HL-60/S4 treated with retinoic acid at 250 ng/mL for 4 days and 3 days (cell line): ENCODE measurements around the gene KRT81.

Experiments
- in situ Hi-C: fragments of 300-500 bp; cut with MboI; formaldehyde crosslinking; loops from 2 replicates; pipeline ENCODE4 v1.7.0; 2022; ENCODE audit warnings: low sequenced_read_pairs

Gene KRT81

GRCh38 chr12:52291267-52291935, at the start of gene KRT81:
Gene KRT81, minus strand, starts transcription at chr12:52291534. Its CDS starts 69 bp downstream, at chr12:52291465.
- in situ Hi-C loops, result no loop called here

DNA sequence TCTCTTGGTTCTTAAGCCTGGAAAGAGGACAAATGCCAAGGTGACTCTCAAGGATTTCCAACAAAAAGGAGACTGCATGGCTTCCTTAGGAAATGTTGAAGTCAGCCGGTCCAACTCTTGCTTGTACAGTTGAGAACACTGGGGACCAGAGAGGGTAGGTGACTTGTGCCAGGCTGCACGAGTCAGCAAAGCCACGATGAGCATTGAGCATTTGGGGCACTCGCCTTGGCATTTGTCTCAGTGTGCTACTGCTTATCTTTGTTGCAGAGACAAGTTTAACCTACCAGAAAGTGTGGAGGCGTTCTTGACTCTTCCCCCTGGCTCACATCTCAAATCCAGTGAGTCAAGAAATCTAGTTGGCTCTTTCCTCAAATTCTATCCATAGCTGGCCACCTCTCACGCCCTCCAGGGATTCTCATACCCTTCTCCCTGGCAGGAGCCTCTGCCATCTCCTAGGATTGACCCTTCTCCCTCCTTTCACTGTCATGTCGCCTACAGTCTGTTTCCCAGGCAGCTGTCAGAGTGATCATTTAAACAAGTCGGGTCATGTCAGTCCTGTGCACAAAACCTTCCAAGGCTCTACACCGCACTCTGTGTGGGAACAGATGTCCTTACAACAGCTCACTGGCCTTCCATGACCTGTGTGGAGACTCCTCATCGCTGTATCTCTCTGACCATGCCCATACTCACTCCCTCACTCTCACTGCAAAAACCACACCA, 47.1 kb upstream of the KRT81 start:
- in situ Hi-C loops, result no loop called here

DNA sequence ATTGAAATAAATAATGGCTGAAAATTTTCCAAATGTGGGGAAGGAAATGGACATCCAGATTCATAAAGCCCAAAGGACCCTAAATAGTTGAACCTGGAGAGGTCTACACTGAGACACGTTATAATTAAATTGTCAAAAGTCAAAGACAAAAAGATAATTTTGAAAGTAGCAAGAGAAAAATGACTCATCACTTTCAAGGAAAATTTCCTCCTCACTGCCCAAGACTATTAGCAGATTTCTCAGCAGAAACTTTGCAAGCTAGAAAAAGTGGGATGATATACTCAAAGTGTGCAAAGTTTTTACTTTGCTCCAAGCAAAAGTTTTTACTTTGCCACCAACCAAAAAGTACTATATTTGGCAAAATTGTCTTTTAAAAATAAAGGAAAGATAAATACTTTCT, 45.7 kb upstream of the KRT81 start:
- in situ Hi-C loops, result no loop called here

DNA sequence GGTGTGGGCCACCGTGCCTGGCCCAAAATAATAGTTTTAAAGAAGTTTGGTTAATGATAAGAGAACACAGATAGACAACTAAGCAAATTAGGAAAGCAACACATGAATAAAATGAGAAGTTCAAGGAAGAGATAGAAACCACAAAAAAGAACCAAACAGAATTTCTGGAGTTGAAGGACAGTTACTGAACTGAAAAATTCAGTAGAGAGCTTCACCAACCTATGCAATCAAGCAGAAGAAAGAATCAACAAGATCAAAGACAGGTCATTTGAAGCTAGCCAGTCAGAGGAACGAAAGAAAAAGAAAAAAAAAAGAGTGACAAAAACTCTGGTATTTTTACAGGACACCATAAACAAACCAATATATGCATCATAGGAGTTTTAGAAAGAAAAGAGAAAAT, 45.3 kb upstream of the KRT81 start:
- in situ Hi-C loops, result no loop called here

DNA sequence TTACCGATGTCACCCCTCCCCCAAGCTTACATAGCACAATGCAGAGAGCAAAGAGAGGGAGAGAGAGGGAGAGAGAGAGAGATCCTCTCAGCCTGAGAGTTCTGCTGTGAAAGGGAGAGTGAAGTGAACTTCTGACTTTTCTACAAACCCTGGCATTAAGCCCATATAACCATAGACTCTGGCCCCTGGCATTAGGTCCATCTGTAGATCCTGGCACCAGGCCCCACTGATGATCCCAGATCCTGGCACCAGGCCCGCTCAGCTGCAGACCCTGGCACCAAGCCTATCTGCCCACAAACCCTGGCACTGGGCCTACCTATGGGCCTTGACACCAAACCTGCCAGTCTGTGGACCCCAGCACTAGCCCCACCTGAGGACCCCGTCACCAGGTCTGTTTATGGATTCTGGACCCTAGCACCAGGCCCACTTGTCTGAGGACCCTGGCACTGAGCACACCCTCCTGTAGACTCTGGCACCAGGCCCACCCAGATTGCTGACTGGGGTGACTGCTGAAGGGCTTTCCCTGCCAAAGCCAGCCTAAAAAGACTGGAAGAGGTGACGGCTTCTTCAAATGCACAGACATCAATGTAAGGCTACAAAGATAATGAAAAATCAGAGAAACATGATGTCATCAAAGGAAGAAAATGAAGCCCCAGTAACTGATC, 44.4 kb upstream of the KRT81 start:
- in situ Hi-C loops, result no loop called here

GRCh38 chr12:52334185-52334584, 42.9 kb upstream of the KRT81 start:
- in situ Hi-C loops, result no loop called here

DNA sequence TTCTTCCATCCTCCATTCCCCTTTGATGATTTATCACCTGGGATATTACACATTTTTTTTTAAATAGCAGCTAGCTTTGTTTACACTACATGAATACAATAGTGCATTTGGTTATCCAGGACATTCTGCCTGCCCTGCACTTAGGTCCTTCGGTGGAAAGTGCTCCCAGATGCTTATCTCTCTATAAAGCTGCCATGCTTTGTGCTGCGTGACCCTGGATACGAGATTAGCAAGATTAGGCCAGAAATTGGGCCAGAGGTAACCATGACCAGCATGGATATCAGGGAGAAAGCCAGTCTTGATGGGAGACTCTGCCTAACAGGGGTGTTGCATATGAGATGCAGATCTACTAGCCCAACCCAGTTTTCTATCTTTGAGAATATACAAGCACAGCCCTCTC, 42.0 kb upstream of the KRT81 start:
- in situ Hi-C loops, result no loop called here

- in situ Hi-C loops, result no loop called here
Observed at GRCh38 chr12:52332381-52332780, 41.0 kb upstream of the KRT81 start.

GRCh38 chr12:52331833-52332232, 40.5 kb upstream of the KRT81 start:
- in situ Hi-C loops, result no loop called here

DNA sequence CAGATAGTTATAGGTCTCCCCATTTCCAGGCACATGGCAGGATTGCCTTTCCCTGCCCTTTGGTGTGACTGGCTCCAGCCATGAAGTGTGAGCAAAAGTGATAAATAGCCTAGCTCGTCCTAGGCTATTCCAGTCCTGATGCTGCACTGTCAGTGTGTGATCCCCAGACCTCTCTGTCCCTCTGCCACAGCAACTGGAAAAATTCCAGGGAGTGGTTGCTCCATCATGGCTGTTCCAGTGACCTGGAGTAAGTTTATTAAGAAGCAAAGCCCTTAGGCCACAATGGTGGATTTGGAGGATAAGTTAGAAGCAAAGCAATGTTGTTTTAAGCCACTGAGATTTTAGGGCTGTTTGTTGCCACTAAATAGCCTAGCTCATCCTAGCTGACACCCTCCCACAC, 39.7 kb upstream of the KRT81 start:
- in situ Hi-C loops, result no loop called here

DNA sequence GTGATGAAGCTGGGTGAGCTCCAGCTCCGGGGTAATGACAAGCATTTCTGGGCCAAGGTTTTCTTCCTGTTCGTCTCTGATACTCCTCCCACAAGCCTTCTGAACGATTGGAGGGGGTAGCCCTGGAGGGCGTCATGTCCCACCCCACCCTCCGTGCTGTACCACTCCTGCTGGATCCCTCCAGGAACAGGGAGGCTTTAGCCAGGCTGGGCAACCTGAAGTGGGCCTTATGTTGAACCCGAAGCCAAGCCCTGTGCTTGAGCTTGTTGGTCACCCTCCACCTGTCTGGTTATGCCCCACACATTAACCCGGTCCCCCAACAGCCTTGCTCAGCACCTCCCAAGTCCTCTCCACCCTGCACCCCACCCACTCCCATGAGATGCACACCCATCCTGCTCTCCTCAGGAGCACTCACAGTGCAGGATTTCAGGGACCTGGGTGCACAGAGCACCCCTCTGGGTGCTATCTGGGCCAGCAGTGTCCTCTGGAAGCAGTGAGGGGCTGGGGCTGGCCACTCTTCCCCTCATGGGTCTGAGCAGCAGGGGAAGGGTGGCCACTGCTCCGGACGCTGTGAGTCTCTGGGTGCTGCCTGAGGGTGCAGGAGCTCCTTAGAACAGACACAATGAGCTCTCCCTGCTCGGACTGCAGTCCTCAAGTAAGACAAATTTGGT, 36.6 kb upstream of the KRT81 start:
- in situ Hi-C loops, result no loop called here

DNA sequence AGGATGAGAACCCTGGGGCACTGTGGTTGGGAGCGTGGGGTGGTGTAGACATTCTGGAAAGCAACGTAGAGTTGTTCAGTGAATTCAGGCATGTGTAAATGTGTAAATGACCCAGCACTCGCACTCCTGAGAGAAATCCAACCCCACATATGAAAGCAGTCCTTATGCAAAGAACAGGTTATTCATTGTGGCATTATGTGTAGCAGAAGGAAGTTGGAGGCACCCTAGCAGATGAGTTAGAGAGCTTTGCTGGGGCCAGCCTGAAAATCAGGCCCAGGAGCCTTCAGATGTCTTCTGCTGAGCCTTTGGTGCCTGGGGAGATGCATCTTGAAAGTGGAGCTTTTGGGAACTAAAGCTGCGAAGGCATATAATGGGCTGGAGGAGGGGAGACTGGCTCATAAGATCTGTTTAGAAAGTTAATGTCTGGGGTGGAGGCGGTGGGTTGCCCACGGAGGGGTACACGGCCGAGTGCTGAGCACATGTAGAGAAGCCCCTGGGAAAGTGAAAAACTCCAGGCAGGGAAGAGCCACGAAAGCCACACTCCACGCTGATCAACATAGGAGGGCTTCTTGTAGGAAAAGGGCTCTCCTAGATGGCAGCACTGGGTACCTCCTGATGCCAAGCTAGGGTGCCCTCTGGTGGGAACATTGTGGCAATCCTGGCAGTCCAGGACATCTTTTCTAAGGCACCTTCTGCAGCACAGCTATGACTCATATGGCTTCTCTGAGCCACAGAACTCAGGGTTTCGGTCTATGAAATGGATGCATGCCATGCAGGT, 35.9 kb upstream of the KRT81 start:
- in situ Hi-C loops, result no loop called here

DNA sequence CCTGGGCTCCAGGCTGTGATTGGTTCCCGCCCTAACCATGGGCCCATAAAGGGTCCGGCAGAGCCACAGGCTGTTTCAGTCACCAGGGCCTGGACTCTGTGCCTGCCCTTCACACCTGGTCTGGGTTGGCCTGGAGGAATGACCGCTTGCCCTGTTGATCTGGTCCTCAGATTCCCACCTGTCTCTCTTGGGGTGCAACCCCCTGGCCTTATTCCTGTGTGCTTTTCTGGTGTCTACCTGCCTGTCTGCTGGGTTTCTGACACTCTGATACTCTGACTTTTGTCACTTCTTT, 32.8 kb upstream of the KRT81 start:
- in situ Hi-C loops, result no loop called here

DNA sequence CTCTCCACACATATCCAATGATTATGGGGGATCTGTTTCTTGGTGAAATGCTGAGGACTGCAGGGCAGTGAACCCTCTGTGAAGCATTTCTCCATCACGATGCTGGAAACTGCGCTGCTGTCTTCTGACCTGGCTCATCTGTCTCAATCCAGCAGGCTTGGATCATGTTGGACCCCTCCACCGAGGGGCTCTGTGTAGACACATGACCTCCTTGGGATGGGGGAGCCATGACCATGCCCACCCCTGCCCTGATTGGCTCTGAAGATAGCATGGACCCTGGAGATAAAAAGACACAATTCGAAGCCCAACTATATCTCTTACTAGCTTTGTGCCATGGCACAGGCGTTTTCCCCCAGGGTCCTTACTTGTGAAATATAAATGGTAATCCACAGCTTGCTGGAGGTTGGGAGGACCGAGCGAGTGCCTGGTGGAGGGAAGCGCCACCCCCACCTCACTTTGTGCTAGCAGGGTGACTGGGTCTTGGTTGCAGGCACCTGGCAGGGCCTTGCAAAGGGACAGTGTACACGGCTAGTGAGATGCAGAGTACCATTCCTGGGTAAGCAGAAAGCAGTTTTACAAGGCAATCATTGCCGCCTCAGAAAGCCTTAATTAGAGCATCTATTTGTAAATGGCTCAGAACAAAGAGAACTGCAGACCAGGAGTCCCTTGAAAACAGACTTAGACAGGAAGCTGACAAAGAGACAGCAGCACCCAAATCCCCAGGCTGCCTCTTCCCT, 32.2 kb upstream of the KRT81 start:
- in situ Hi-C loops, result no loop called here

DNA sequence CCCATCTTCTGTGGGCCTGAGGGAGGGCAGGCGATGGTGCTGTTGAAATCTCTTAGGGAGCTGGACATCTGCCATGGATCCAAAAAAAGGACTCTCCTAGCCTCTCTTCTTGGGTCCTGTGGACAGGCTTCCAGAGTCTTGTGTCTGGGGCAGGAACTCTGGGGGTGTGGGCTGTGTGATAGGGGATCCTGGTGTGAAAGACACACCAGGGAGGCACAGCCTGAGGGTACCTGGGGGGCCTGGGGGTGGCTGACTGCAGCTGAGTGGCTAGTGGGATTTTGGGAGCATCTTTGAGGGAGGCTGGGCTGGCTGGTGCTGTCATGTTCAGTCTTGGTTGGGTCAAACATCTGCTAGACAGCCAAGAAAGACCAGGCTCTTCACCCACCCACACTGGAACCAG, 31.7 kb upstream of the KRT81 start:
- in situ Hi-C loops, result no loop called here

GRCh38 chr12:52322069-52322468, 30.7 kb upstream of the KRT81 start:
- in situ Hi-C loops, result no loop called here

DNA sequence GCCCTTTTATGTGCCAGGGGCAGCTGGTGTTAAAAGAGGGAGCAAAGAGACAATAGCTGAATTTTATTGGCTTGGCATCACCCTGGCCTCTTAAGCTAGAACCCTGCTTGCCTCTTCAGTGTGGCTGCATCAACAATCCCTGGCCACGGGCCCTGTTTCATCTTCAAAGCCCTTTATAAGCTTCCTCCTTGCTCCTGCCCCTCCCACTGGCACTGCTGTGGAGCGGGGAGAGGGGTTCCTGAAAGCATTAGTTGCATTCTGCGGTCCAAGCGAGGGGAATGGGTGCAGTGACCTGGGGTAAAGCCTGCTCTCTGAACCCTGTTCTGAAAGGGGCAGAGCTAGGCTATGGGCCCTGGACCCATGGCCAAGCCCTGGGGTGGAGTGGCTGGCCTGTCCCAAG, 30.1 kb upstream of the KRT81 start:
- in situ Hi-C loops, result no loop called here

DNA sequence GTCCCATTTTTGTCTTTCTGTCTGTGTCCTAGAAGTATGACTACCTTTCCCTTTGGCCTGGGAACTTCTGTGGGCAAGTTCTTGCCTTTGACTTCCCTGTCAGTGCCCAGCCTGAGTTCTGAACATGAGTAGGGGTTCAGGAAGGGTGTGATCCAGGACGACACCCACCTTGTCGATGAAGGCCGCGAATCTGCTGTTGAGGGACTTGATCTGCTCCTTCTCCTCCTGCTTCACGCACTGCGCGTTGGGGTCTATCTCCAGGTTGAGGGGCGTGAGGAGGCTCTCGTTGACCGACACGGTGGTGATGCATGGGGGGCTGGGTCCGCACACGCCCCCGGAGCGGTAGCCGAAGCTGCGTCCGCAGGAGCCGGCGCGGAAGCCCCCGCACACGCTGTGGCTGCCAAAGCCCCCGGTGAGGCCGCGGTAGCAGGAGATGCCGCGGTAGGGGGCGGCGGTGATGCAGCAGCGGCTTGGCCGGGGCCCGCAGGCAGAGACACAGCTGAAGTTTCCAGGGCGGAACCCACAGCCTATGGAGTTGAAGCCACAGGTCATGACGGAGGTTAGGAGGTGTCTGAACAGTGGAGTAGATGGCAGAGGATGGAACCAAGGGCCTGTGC, 29.6 kb upstream of the KRT81 start, which contains the start of gene KRT83:
TSS of gene KRT83 (minus strand) at position 615 of the 617 bp plus-strand sequence. CDS start at position 552, 63 bp downstream.
- in situ Hi-C loops, result no loop called here

GRCh38 chr12:52319097-52319496, 27.8 kb upstream of the KRT81 start:
- in situ Hi-C loops, result no loop called here
